ENCODE measurements around the gene ANKS1B.
"Not testable (repeated sequence)": the region's sequence is repeated elsewhere in the genome, so short reads cannot be mapped to it uniquely, and the experiment has no call there.

Gene ANKS1B

GRCh38 chr12:98977186-98977585, 1007.5 kb downstream of the ANKS1B start:
- DNase-seq: no peak

- DNase-seq: no peak
Measured at GRCh38 chr12:98974767-98975381, 1009.9 kb downstream of the ANKS1B start.

- peak; percentile 9 for DNase-seq
Measured at GRCh38 chr12:98973395-98973794, 1011.3 kb downstream of the ANKS1B start.

GRCh38 chr12:98970950-98971349, 1013.8 kb downstream of the ANKS1B start:
- no peak for DNase-seq

- DNase-seq: no peak
Measured at GRCh38 chr12:98970210-98970609, 1014.5 kb downstream of the ANKS1B start.

GRCh38 chr12:98968896-98969295, 1015.8 kb downstream of the ANKS1B start:
- no peak for DNase-seq

- DNase-seq: not testable (repeated sequence)
Measured at GRCh38 chr12:98957135-98957534, 1027.6 kb downstream of the ANKS1B start.

GRCh38 chr12:98955284-98955683, 1029.5 kb downstream of the ANKS1B start:
- peak; percentile 61 for DNase-seq

GRCh38 chr12:98954506-98954905, 1030.2 kb downstream of the ANKS1B start:
- no peak for DNase-seq

- peak; percentile 43 for DNase-seq
Measured at GRCh38 chr12:98951406-98951805, 1033.3 kb downstream of the ANKS1B start.

GRCh38 chr12:98948343-98948949, 1036.3 kb downstream of the ANKS1B start:
- DNase-seq: no peak

GRCh38 chr12:98945864-98946263, 1038.9 kb downstream of the ANKS1B start:
- DNase-seq: no peak

- no peak for DNase-seq
Measured at GRCh38 chr12:98939926-98940325, 1044.8 kb downstream of the ANKS1B start.

GRCh38 chr12:98939350-98939749, 1045.4 kb downstream of the ANKS1B start:
- DNase-seq: peak; percentile 35

- no peak for DNase-seq
Measured at GRCh38 chr12:98935847-98936246, 1048.9 kb downstream of the ANKS1B start.

GRCh38 chr12:98922871-98923270, 1061.9 kb downstream of the ANKS1B start:
- DNase-seq: no peak

GRCh38 chr12:98918176-98918863, 1066.4 kb downstream of the ANKS1B start:
- no peak for DNase-seq

- no peak for DNase-seq
Measured at GRCh38 chr12:98916106-98916505, 1068.6 kb downstream of the ANKS1B start.

- DNase-seq: no peak
Measured at GRCh38 chr12:98912401-98912974, 1072.2 kb downstream of the ANKS1B start.

- DNase-seq: peak; percentile 56
Measured at GRCh38 chr12:98911396-98911795, 1073.3 kb downstream of the ANKS1B start.

- peak; percentile 83 for DNase-seq
Measured at GRCh38 chr12:98909746-98910145, 1075.0 kb downstream of the ANKS1B start.

GRCh38 chr12:98908866-98909265, 1075.9 kb downstream of the ANKS1B start:
- DNase-seq: no peak

- no peak for DNase-seq
Measured at GRCh38 chr12:98903875-98904274, 1080.9 kb downstream of the ANKS1B start.

GRCh38 chr12:98901189-98901588, 1083.5 kb downstream of the ANKS1B start:
- DNase-seq: no peak

All from NCI-H69 (cell line).